Mesenchymal stem cell (in vitro differentiated cells and primary cell): ENCODE data around the gene PIP5K1B.

Experiments used
- DNase-seq: peaks from one replicate; pipeline ENCODE4 v3.0.0-alpha.2; 2013
- H2AFZ ChIP-seq: one replicate; pipeline ENCODE4 v1.6.1; 2013; ENCODE audit warnings: low read depth, mild to moderate bottlenecking, control low read depth, inconsistent platforms, low read length, moderate library complexity
- H2AK5ac ChIP-seq: 2 replicates; pipeline ENCODE4 v1.6.1; 2013; ENCODE audit warnings: low read length, moderate library complexity, mild to moderate bottlenecking, inconsistent platforms; ENCODE audit not compliant: severe bottlenecking
- H2BK120ac ChIP-seq: one replicate; pipeline ENCODE4 v1.6.1; 2013; ENCODE audit warnings: low read depth, mild to moderate bottlenecking, inconsistent platforms, low read length, moderate library complexity
- H2BK12ac ChIP-seq, 2 experiments: one replicate each; pipeline ENCODE4 v1.6.1; 2013; ENCODE audit warnings: inconsistent platforms in 2 of 2, low read length in 2 of 2, mild to moderate bottlenecking in 2 of 2, moderate library complexity in 2 of 2, control low read depth in 1 of 2
- H2BK15ac ChIP-seq: one replicate; pipeline ENCODE4 v1.6.1; 2013; ENCODE audit warnings: mild to moderate bottlenecking, low read depth, inconsistent platforms; ENCODE audit not compliant: poor library complexity, severe bottlenecking
- H2BK5ac ChIP-seq: 2 replicates; pipeline ENCODE4 v1.6.1; 2013; ENCODE audit warnings: low read depth, mild to moderate bottlenecking, low read length, control low read depth, inconsistent platforms; ENCODE audit not compliant: poor library complexity, severe bottlenecking
- H3K14ac ChIP-seq, 2 experiments: one replicate each; pipeline ENCODE4 v1.6.1; 2013; ENCODE audit warnings: inconsistent platforms in 2 of 2, low read length in 2 of 2, control low read depth in 1 of 2, mild to moderate bottlenecking in 1 of 2, moderate library complexity in 1 of 2
- H3K18ac ChIP-seq, 2 experiments: one replicate each; pipeline ENCODE4 v1.6.1; 2013; ENCODE audit warnings: inconsistent platforms in 2 of 2, low read length in 2 of 2, control low read depth in 1 of 2, low read depth in 1 of 2, mild to moderate bottlenecking in 1 of 2
- H3K23ac ChIP-seq, 2 experiments: one replicate each; pipeline ENCODE4 v1.6.1; 2013; ENCODE audit warnings: inconsistent platforms in 2 of 2, low read length in 2 of 2, mild to moderate bottlenecking in 2 of 2, moderate library complexity in 2 of 2, control low read depth in 1 of 2
- H3K27ac ChIP-seq: 2 replicates; pipeline ENCODE4 v1.5.1; 2013; ENCODE audit warnings: mild to moderate bottlenecking, moderate library complexity, low read length, control low read depth, inconsistent platforms; ENCODE audit not compliant: poor library complexity, severe bottlenecking
- H3K27me3 ChIP-seq, 2 experiments: 2 replicates each; pipeline versions ENCODE4 v1.6.1 to v1.7.0; 2013; ENCODE audit warnings: low read length in 2 of 2, mild to moderate bottlenecking in 2 of 2, moderate library complexity in 2 of 2, control low read depth in 1 of 2, inconsistent platforms in 1 of 2; ENCODE audit not compliant: control insufficient read depth in 1 of 2, insufficient read depth in 1 of 2
- H3K36me3 ChIP-seq, 2 experiments: 2 replicates each; pipeline versions ENCODE4 v1.6.1 to v1.7.0; 2013; ENCODE audit warnings: low read length in 2 of 2, control low read depth in 1 of 2, inconsistent platforms in 1 of 2, low read depth in 1 of 2, mild to moderate bottlenecking in 1 of 2; ENCODE audit not compliant: insufficient read depth in 2 of 2, control insufficient read depth in 1 of 2
- H3K4ac ChIP-seq, 2 experiments: one replicate each; pipeline ENCODE4 v1.6.1; 2013; ENCODE audit warnings: inconsistent platforms in 2 of 2, low read length in 2 of 2, mild to moderate bottlenecking in 2 of 2, moderate library complexity in 2 of 2, control low read depth in 1 of 2, low read depth in 1 of 2
- H3K4me1 ChIP-seq: 2 replicates; pipeline ENCODE4 v1.6.1; 2013; ENCODE audit warnings: low read depth, low read length, control low read depth; ENCODE audit not compliant: control insufficient read depth, insufficient read depth
- H3K4me2 ChIP-seq: 2 replicates; pipeline ENCODE4 v1.6.1; 2013; ENCODE audit warnings: low read length, mild to moderate bottlenecking, inconsistent platforms; ENCODE audit not compliant: poor library complexity, severe bottlenecking
- H3K4me3 ChIP-seq, 2 experiments: 2 replicates each; pipeline versions ENCODE4 v1.5.1 to v1.7.0; 2013; ENCODE audit warnings: low read length in 2 of 2, mild to moderate bottlenecking in 2 of 2, control low read depth in 1 of 2, low read depth in 1 of 2; ENCODE audit not compliant: insufficient read depth in 1 of 2
- H3K79me1 ChIP-seq: replicated peaks from 2 replicates; pipeline ENCODE4 v1.6.1; 2013; ENCODE audit warnings: mild to moderate bottlenecking, control low read depth, low read length, inconsistent platforms; ENCODE audit not compliant: poor library complexity, severe bottlenecking
- H3K9ac ChIP-seq: 2 replicates; pipeline ENCODE4 v1.7.0; 2013; ENCODE audit warnings: mild to moderate bottlenecking, low read length, moderate library complexity
- H3K9me3 ChIP-seq: 2 replicates; pipeline ENCODE4 v1.7.0; 2013; ENCODE audit warnings: mild to moderate bottlenecking, low read length; ENCODE audit not compliant: control insufficient read depth
- H4K8ac ChIP-seq: one replicate; pipeline ENCODE4 v1.6.1; 2013; ENCODE audit warnings: inconsistent platforms, mild to moderate bottlenecking, low read length, moderate library complexity
- H4K91ac ChIP-seq: one replicate; pipeline ENCODE4 v1.6.1; 2013; ENCODE audit warnings: mild to moderate bottlenecking, low read length, inconsistent platforms
- WGBS: methylation state at CpG from one replicate; pipeline ENCODE4 v1.1.7; 2013; ENCODE audit warnings: mixed read lengths; 5-methylcytosine and 5-hydroxymethylcytosine counted together

The PIP5K1B gene

DNA sequence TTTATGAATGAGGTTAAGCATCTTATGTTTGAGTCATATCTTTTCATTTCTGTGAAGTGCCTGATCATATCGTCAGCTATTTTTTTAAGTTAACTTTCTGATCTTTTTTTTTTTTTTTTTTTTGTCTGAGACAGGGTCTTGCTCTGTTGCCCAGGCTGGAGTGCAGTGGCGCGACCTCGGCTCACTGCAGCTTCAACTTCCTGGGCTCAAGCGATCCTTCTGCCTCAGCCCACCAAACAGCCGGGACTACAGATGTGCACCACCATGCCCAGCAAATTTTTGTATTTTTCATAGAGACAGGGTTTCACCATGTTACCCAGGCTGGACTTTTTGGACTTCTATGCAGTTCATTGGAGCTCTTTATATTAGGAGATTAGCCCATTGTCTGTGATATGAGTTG lies 168.1 kb downstream of the PIP5K1B start:
- Histone ChIP-seq H2BK15ac (no peak overlapping the region), H3K4me2 (no peak overlapping the region), H3K27ac (no peak overlapping the region), H3K36me3 (no peaks in the 10 kb centered on the region), H2AFZ (no peak overlapping the region), H2BK5ac (no peak overlapping the region), H3K23ac (no peak overlapping the region), H3K79me1 (no peaks in the 10 kb centered on the region), H3K9ac (no peak overlapping the region), H3K14ac (no peak overlapping the region), H3K4me3 (no peak overlapping the region), H2AK5ac (no peak overlapping the region), H3K9me3 (no peaks in the 10 kb centered on the region), H3K4me1 (no peaks in the 10 kb centered on the region), H3K27me3 (peaks cover 4% of the 10 kb centered on the region in 2 experiments), H3K4ac (no peak overlapping the region), H3K18ac (no peak overlapping the region), H2BK120ac (no peak overlapping the region), H4K8ac (no peak overlapping the region), H2BK12ac (no peak overlapping the region), H4K91ac (no peak overlapping the region)
- no peak for DNase-seq
- 96% methylated on average over 5 of the region's 6 CpGs for WGBS

DNA sequence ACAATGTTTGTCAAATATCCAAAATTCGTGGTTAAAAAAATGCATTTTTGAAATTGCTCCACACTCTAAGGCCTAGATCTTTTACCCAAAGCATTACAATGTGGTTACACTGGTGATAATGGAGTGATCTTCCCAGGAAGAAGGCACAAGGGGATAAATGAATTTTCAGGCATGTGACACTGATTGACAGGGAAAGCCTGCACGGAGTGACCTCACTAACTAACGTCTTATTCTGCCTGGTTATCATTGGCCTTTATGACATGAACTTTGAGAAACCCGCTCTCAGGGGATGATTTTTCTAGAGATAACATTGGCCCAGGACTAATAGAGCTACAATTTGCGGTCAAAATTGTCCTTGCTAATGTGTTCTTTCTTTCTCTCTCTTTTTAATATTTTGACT lies 171.2 kb downstream of the PIP5K1B start:
- Histone ChIP-seq H3K27me3 (peaks cover 0 to 4% of the 10 kb centered on the region in 2 experiments), H3K9me3 (no peaks in the 10 kb centered on the region), H3K27ac (no peak overlapping the region), H3K14ac (no peak overlapping the region), H3K23ac (no peak overlapping the region), H3K36me3 (no peaks in the 10 kb centered on the region), H4K8ac (no peak overlapping the region), H2BK5ac (no peak overlapping the region), H2AK5ac (no peak overlapping the region), H3K18ac (no peak overlapping the region), H3K4ac (no peak overlapping the region), H3K79me1 (no peaks in the 10 kb centered on the region), H3K4me1 (no peaks in the 10 kb centered on the region), H3K9ac (no peak overlapping the region), H2BK15ac (no peak overlapping the region), H4K91ac (no peak overlapping the region), H2AFZ (no peak overlapping the region), H3K4me3 (no peak overlapping the region), H3K4me2 (no peak overlapping the region), H2BK12ac (no peak overlapping the region), H2BK120ac (no peak overlapping the region)
- WGBS = 83% methylated on average over 4 of the region's 5 CpGs
- no peak for DNase-seq

DNA sequence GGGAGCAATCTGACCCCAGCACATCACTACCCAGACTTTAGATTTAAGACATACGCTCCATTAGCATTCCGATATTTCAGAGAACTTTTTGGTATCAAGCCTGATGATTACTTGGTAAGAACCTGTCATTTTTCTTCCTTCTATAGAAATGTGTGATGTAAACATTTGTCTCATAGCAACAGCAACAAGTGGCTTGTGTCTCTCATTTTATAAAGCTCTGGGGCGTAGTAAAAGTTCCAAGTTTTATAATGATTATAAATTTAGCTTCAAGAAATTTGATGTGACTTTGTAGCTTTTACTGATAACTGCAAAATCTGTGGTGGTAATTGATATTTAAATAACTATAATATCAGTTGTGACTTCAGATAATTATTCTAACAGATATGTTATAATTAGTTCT lies 171.6 kb downstream of the PIP5K1B start:
- no peak overlapping the region for H2AK5ac ChIP-seq
- H3K4me3 ChIP-seq = no peak overlapping the region
- no peak overlapping the region for H2BK120ac ChIP-seq
- H3K4ac ChIP-seq = no peak overlapping the region
- no peak overlapping the region for H2BK12ac ChIP-seq
- H2BK5ac ChIP-seq = no peak overlapping the region
- H3K36me3 ChIP-seq = no peaks in the 10 kb centered on the region
- H2BK15ac ChIP-seq = no peak overlapping the region
- no peak overlapping the region for H4K8ac ChIP-seq
- no peak overlapping the region for H3K4me2 ChIP-seq
- H3K18ac ChIP-seq = no peak overlapping the region
- H4K91ac ChIP-seq = no peak overlapping the region
- H3K27me3 ChIP-seq = peaks cover 0 to 4% of the 10 kb centered on the region in 2 experiments
- H3K9ac ChIP-seq = no peak overlapping the region
- H3K9me3 ChIP-seq = no peaks in the 10 kb centered on the region
- 100% methylated on average over 1 of the region's 3 CpGs for WGBS
- DNase-seq = no peak
- no peak overlapping the region for H2AFZ ChIP-seq
- H3K27ac ChIP-seq = no peak overlapping the region
- no peaks in the 10 kb centered on the region for H3K4me1 ChIP-seq
- no peak overlapping the region for H3K23ac ChIP-seq
- no peaks in the 10 kb centered on the region for H3K79me1 ChIP-seq
- no peak overlapping the region for H3K14ac ChIP-seq

- H3K9me3 ChIP-seq = no peaks in the 10 kb centered on the region
- H2BK5ac ChIP-seq = no peak overlapping the region
- peaks cover 0 to under 1% of the 10 kb centered on the region in 2 experiments for H3K27me3 ChIP-seq
- H3K18ac ChIP-seq = no peak overlapping the region
- no peaks in the 10 kb centered on the region for H3K36me3 ChIP-seq
- H3K4me3 ChIP-seq = no peak overlapping the region
- H3K14ac ChIP-seq = no peak overlapping the region
- no peak overlapping the region for H2BK15ac ChIP-seq
- no peak overlapping the region for H2AK5ac ChIP-seq
- H3K27ac ChIP-seq = no peak overlapping the region
- H3K9ac ChIP-seq = no peak overlapping the region
- H2BK12ac ChIP-seq = no peak overlapping the region
- no peaks in the 10 kb centered on the region for H3K79me1 ChIP-seq
- H4K91ac ChIP-seq = no peak overlapping the region
- no peak overlapping the region for H3K4me2 ChIP-seq
- H2AFZ ChIP-seq = no peak overlapping the region
- DNase-seq = no peak
- no peak overlapping the region for H2BK120ac ChIP-seq
- no peak overlapping the region for H3K4ac ChIP-seq
- H3K23ac ChIP-seq = no peak overlapping the region
- no peak overlapping the region for H4K8ac ChIP-seq
- no peaks in the 10 kb centered on the region for H3K4me1 ChIP-seq
Measured at GRCh38 chr9:68877219-68877618, 172.2 kb downstream of the PIP5K1B start.
